HepG2 (cell line): ENCODE data around the gene POLR2F. TPM values are rescaled to one million over a fixed set of nuclear protein-coding genes. Genes with fewer than 3 reads are reported as not detected.

Experiments
- EP300 ChIP-seq, 3 experiments: sonication (generic) in 1 of 3; formaldehyde crosslinking in 1 of 3; IDR thresholded peaks; 2 replicates each; pipeline versions ENCODE4 v1.5.1 to v1.6.1; 2011 to 2020; ENCODE audit warnings: low read depth in 2 of 3, low read length in 2 of 3, borderline replicate concordance in 1 of 3, improper control_type of control experiment in 1 of 3, mild to moderate bottlenecking in 1 of 3, missing genetic modification reagents in 1 of 3, moderate library complexity in 1 of 3
- HOXA9 ChIP-seq: sonication (generic); formaldehyde crosslinking; IDR thresholded peaks from 2 replicates; pipeline ENCODE4 v1.8.1; 2022; ENCODE audit warnings: missing genetic modification reagents, mild to moderate bottlenecking, moderate library complexity, borderline replicate concordance
- NR2C2 ChIP-seq: sonication (generic); formaldehyde crosslinking; IDR thresholded peaks from 2 replicates; pipeline ENCODE4 v1.4.0; 2020; ENCODE audit warnings: missing genetic modification reagents, mild to moderate bottlenecking, moderate library complexity, borderline replicate concordance
- PITX1 ChIP-seq: sonication (generic); formaldehyde crosslinking; IDR thresholded peaks from 2 replicates; pipeline ENCODE4 v1.5.1; 2020; ENCODE audit warnings: mild to moderate bottlenecking, missing genetic modification reagents
- SOX13 ChIP-seq, 3 experiments: fragments of 450-650 bp in 1 of 3; sonication (generic) in 1 of 3; formaldehyde crosslinking in 1 of 3; IDR thresholded peaks in 2 of 3; conservative IDR thresholded peaks in 1 of 3; 2 replicates each; pipeline versions ENCODE4 v1.5.0 to v1.6.1; 2016 to 2020; ENCODE audit warnings: antibody characterized with exemption in 1 of 3, mild to moderate bottlenecking in 1 of 3, missing compliant biosample characterization in 1 of 3, missing genetic modification reagents in 1 of 3, moderate library complexity in 1 of 3
- ZNF788 ChIP-seq: sonication (generic); formaldehyde crosslinking; IDR thresholded peaks from 2 replicates; pipeline ENCODE4 v1.5.0; 2020; ENCODE audit warnings: mild to moderate bottlenecking, missing genetic modification reagents, borderline replicate concordance
- ZSCAN25 ChIP-seq: sonication (generic); formaldehyde crosslinking; IDR thresholded peaks from 2 replicates; pipeline ENCODE4 v1.8.0; 2022; ENCODE audit warnings: mild to moderate bottlenecking, missing genetic modification reagents
- polyA plus RNA-seq, 8 experiments: library from polyadenylated mRNA; depleted of rRNA in 3 of 8; stranded (reverse) in 7 of 8; unstranded in 1 of 8; fragments of >200 nt; fragmentation: Illumina TruSeq in 4 of 8; extraction: Trizol in 4 of 8; gene quantifications; 2 replicates each; pipeline versions ENCODE4 v1.2.1 to v1.2.3, GENCODE V29; 2011 to 2016; ENCODE audit warnings: low read depth in 4 of 8, missing spikeins in 1 of 8, mixed read lengths in 1 of 8; ENCODE audit not compliant: insufficient read depth in 1 of 8
- total RNA-seq, 5 experiments: library from RNA; depleted of rRNA; stranded (reverse); fragments of >200 nt; fragmentation: Illumina TruSeq; extraction: Trizol; gene quantifications; 2 replicates each; pipeline ENCODE4 v1.2.3, GENCODE V29; 2016; ENCODE audit warnings: low read depth in 1 of 5
- TF ChIP-seq, protein P1 (sequence below): IDR thresholded peaks from 2 replicates; pipeline ENCODE4 v1.6.1; 2016; ENCODE audit warnings: control low read depth
- TF ChIP-seq, protein P2 (sequence below): sonication (generic); formaldehyde crosslinking; IDR thresholded peaks from 2 replicates; pipeline ENCODE4 v1.5.1; 2020; ENCODE audit warnings: missing genetic modification reagents, mild to moderate bottlenecking, borderline replicate concordance
- TF ChIP-seq, protein P3 (sequence below): sonication (generic); formaldehyde crosslinking; IDR thresholded peaks from 2 replicates; pipeline ENCODE4 v1.5.0; 2020; ENCODE audit warnings: missing genetic modification reagents
- TF ChIP-seq, protein P4 (sequence below): sonication (generic); formaldehyde crosslinking; IDR thresholded peaks from 2 replicates; pipeline ENCODE4 v1.5.0; 2020; ENCODE audit warnings: missing genetic modification reagents
- TF ChIP-seq, protein P5 (sequence below): fragments of 450-650 bp; IDR thresholded peaks from 2 replicates; pipeline ENCODE4 v1.6.1; 2016
- TF ChIP-seq, protein P6 (sequence below): sonication (generic); formaldehyde crosslinking; IDR thresholded peaks from 2 replicates; pipeline ENCODE4 v1.8.1; 2023; ENCODE audit warnings: missing genetic modification reagents, mild to moderate bottlenecking, borderline replicate concordance
- TF ChIP-seq, protein P7 (sequence below): sonication (generic); formaldehyde crosslinking; IDR thresholded peaks from 2 replicates; pipeline ENCODE4 v1.8.0; 2022; ENCODE audit warnings: mild to moderate bottlenecking, missing genetic modification reagents; ENCODE audit not compliant: insufficient replicate concordance
- TF ChIP-seq, protein P8 (sequence below): sonication (generic); formaldehyde crosslinking; IDR thresholded peaks from 2 replicates; pipeline ENCODE4 v1.5.1; 2020; ENCODE audit warnings: mild to moderate bottlenecking, moderate library complexity, missing genetic modification reagents

POLR2F gene
- total and polyA plus RNA-seq, 2 of the 13 experiments (the other 11 are each of a cell fraction or from before 2014, with no cell fraction given), result 135 to 158 TPM

DNA sequence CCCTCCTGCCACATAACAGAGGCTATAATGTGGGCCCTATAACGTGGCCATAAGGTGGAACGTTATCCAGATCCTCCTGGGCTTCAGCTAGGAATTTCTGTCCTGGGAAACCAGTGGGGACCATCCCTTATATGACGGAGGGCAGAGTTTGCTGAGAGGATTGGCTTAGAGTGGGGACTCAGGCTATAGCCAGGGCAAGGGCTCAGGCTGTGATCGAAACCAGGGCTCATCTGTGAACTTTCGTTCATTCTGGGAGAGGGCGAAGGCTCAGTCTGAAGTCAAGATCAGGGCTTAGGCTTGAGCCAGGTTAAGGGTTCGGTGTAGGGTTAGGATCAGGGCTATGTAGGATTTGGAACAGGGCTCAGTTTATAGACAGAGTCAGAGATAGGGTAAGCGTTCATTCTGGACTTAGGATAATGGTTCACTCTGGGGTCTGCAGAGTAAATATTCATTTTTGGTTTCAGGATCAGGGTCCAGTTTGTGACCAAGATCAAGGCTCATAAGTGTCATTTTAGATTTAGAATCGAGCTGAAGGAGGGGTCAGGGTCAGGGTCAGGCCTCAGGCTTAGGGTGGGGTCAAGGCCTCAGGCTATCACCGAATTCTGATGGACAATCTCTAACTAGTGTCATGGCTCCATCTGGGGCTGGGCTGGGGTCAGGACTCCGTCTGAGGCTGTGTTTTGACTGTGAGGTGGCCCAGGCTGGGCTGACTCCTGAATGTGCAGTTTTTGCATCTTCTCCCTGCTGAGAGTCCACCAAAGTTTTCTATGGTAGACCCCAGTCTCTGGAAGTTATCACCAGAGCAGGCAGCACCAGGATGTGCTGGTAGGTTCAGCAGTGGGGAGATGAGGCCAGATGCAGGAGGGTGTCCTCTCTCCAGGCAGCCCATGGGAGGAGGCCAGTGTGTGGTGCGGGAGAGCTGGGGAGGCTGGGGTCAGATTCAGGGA is 64.7 kb downstream of the POLR2F start (continued):
- TF ChIP-seq SOX13 (IDR thresholded peaks at IDR 0.05), result no peak
- no peak for TF ChIP-seq SOX13 (CRISPR knock-in tag; conservative IDR thresholded peaks at IDR 0.05 in 1 of 2, IDR thresholded peaks at IDR 0.05 in 1 of 2)
- peak; percentile 59; the same call in 1 of the 2 replicates for TF ChIP-seq NR2C2
- TF ChIP-seq, protein P1, sequence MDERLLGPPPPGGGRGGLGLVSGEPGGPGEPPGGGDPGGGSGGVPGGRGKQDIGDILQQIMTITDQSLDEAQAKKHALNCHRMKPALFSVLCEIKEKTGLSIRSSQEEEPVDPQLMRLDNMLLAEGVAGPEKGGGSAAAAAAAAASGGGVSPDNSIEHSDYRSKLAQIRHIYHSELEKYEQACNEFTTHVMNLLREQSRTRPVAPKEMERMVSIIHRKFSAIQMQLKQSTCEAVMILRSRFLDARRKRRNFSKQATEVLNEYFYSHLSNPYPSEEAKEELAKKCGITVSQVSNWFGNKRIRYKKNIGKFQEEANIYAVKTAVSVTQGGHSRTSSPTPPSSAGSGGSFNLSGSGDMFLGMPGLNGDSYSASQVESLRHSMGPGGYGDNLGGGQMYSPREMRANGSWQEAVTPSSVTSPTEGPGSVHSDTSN (CRISPR knock-in tag), result no peak
- TF ChIP-seq, protein P2, sequence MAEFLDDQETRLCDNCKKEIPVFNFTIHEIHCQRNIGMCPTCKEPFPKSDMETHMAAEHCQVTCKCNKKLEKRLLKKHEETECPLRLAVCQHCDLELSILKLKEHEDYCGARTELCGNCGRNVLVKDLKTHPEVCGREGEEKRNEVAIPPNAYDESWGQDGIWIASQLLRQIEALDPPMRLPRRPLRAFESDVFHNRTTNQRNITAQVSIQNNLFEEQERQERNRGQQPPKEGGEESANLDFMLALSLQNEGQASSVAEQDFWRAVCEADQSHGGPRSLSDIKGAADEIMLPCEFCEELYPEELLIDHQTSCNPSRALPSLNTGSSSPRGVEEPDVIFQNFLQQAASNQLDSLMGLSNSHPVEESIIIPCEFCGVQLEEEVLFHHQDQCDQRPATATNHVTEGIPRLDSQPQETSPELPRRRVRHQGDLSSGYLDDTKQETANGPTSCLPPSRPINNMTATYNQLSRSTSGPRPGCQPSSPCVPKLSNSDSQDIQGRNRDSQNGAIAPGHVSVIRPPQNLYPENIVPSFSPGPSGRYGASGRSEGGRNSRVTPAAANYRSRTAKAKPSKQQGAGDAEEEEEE (CRISPR knock-in tag), result no peak
- TF ChIP-seq ZSCAN25 (CRISPR knock-in tag), result no peak
- TF ChIP-seq HOXA9 (CRISPR knock-in tag), result no peak
- TF ChIP-seq, protein P3, sequence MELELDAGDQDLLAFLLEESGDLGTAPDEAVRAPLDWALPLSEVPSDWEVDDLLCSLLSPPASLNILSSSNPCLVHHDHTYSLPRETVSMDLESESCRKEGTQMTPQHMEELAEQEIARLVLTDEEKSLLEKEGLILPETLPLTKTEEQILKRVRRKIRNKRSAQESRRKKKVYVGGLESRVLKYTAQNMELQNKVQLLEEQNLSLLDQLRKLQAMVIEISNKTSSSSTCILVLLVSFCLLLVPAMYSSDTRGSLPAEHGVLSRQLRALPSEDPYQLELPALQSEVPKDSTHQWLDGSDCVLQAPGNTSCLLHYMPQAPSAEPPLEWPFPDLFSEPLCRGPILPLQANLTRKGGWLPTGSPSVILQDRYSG (CRISPR knock-in tag), result no peak
- TF ChIP-seq, protein P4, sequence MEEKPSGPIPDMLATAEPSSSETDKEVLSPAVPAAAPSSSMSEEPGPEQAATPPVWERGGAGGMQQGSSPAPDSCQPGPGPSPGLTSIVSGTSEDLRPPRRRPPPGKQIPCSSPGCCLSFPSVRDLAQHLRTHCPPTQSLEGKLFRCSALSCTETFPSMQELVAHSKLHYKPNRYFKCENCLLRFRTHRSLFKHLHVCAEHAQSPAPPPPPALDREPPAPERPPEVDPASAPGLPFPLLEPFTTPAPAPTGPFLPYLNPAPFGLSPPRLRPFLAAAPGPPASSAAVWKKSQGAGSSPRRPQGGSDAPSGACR, result no peak
- peak in 1 of 2 experiments; percentile 9; a peak in 1 of 4 replicates for TF ChIP-seq EP300 (IDR thresholded peaks at IDR 0.05; ENCODE audit: low read depth in 2 of 2, low read length in 2 of 2)
- TF ChIP-seq EP300 (CRISPR knock-in tag; IDR thresholded peaks at IDR 0.05; ENCODE audit: borderline replicate concordance), result no peak
- TF ChIP-seq, protein P5, sequence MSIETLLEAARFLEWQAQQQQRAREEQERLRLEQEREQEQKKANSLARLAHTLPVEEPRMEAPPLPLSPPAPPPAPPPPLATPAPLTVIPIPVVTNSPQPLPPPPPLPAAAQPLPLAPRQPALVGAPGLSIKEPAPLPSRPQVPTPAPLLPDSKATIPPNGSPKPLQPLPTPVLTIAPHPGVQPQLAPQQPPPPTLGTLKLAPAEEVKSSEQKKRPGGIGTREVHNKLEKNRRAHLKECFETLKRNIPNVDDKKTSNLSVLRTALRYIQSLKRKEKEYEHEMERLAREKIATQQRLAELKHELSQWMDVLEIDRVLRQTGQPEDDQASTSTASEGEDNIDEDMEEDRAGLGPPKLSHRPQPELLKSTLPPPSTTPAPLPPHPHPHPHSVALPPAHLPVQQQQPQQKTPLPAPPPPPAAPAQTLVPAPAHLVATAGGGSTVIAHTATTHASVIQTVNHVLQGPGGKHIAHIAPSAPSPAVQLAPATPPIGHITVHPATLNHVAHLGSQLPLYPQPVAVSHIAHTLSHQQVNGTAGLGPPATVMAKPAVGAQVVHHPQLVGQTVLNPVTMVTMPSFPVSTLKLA, result no peak
- TF ChIP-seq, protein P6, sequence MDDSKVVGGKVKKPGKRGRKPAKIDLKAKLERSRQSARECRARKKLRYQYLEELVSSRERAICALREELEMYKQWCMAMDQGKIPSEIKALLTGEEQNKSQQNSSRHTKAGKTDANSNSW (CRISPR knock-in tag), result no peak
- TF ChIP-seq, protein P7, sequence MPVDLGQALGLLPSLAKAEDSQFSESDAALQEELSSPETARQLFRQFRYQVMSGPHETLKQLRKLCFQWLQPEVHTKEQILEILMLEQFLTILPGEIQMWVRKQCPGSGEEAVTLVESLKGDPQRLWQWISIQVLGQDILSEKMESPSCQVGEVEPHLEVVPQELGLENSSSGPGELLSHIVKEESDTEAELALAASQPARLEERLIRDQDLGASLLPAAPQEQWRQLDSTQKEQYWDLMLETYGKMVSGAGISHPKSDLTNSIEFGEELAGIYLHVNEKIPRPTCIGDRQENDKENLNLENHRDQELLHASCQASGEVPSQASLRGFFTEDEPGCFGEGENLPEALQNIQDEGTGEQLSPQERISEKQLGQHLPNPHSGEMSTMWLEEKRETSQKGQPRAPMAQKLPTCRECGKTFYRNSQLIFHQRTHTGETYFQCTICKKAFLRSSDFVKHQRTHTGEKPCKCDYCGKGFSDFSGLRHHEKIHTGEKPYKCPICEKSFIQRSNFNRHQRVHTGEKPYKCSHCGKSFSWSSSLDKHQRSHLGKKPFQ (CRISPR knock-in tag), result no peak
- TF ChIP-seq ZNF788, result no peak
- TF ChIP-seq PITX1 (CRISPR knock-in tag), result peak; percentile 52; the same call in 1 of the 2 replicates
- TF ChIP-seq, protein P8, sequence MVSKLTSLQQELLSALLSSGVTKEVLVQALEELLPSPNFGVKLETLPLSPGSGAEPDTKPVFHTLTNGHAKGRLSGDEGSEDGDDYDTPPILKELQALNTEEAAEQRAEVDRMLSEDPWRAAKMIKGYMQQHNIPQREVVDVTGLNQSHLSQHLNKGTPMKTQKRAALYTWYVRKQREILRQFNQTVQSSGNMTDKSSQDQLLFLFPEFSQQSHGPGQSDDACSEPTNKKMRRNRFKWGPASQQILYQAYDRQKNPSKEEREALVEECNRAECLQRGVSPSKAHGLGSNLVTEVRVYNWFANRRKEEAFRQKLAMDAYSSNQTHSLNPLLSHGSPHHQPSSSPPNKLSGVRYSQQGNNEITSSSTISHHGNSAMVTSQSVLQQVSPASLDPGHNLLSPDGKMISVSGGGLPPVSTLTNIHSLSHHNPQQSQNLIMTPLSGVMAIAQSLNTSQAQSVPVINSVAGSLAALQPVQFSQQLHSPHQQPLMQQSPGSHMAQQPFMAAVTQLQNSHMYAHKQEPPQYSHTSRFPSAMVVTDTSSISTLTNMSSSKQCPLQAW (CRISPR knock-in tag), result no peak
